T-helper 2 cell treated with Interferon-gamma antibody and Interleukin-4, amounts not matched to agents 100 ng/mL and 5 ng/mL, for 36 hours (primary cell): Measurements from ENCODE around the gene UQCRQ. TPM values are rescaled to one million over a fixed set of nuclear protein-coding genes. Genes with fewer than 3 reads are reported as not detected.

Source experiments
- intact Hi-C: fragments of 100-400 bp; cut with micrococcal nuclease; formaldehyde crosslinking; loops from one replicate; pipeline ENCODE4 v1.15.1; 2023
- total RNA-seq: library from RNA; stranded (reverse); gene quantifications from 2 replicates; pipeline ENCODE4 v1.2.3, GENCODE V29; 2022

Gene UQCRQ
- total RNA-seq, 1 donor from 2014 or later, result 336 TPM

- intact Hi-C loops, result no loop called here
Measured at GRCh38 chr5:132901730-132902129, 35.3 kb downstream of the UQCRQ start.

DNA sequence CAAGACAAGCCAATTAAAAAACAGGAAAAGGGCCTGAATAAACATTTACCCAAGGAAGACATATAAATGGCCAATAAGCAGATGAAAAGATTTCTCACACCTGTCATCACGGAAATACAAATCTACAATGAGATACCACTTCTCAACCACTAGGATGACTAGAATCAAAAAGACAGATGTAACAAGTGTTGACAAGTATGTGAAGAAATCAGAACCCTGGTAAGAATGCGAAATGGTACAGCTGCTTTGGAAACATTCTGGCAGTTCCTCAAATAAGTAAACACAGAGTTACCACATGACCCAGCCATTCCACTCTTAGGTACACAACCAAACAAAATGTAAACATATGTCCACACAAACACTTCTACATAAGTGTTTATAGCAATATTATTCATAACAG lies 39.5 kb downstream of the UQCRQ start:
- intact Hi-C loops, result no loop called here

- intact Hi-C loops, result no loop called here
Measured at GRCh38 chr5:132907161-132907560, 40.7 kb downstream of the UQCRQ start.

DNA sequence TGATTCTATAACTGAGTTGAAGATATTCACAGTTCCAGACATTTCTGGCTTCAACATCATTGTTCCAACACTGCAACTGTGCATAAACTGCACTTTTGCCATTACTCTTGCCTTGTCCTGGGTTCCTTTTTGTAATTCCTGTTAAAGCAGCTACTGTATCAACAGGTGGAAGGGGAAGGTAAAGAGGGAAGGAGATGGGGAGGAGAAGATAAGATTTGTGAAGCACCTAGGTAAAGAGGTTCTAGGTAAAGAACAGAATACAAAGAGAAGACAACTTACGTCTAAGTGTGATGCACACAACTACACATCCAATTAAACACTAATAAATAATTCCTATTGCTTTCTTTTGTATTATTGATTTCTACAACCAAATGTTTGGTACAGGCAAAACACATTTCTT lies 43.3 kb downstream of the UQCRQ start:
- intact Hi-C loops, result no loop called here

GRCh38 chr5:132915681-132916080 lies 49.2 kb downstream of the UQCRQ start:
- intact Hi-C loops, result no loop called here

DNA sequence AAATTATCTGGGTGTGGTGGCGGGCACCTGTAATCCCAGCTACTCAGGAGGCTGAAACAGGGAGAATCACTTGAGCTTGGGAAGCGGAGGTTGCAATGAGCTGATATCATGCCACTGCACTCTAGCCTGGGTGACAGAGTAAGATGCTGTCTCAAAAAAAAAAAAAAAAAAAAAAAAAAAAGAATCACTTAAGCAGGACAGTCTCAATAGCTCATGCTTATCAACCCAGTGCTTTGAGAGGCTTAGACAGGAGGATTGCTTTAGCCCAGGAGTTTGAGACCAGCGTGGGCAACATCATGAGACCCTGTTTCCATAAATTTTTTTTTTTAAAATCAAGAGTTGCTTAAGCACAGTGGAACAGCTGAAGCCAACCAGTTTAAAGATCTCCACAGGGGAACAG lies 49.6 kb downstream of the UQCRQ start:
- intact Hi-C loops, result no loop called here

Other genes starting within 250 kb of the UQCRQ start
- gene IL13, start 208.5 kb upstream of the UQCRQ start, total RNA-seq, result 32.6 and 39.1 TPM in 2 replicates
- 4.0 and 7.9 TPM in 2 replicates for gene IL4, start 192.7 kb upstream of the UQCRQ start, total RNA-seq
- 18.6 and 19.8 TPM in 2 replicates for gene KIF3A, start 129.1 kb upstream of the UQCRQ start, total RNA-seq
- 8.6 and 11.2 TPM in 2 replicates for gene CCNI2, start 119.2 kb upstream of the UQCRQ start, total RNA-seq
- 28.2 and 32.6 TPM in 2 replicates for gene SEPTIN8, start 89.4 kb upstream of the UQCRQ start, total RNA-seq
- gene SOWAHA, start 53.3 kb upstream of the UQCRQ start, total RNA-seq, result 0.07 and 0.09 TPM in 2 replicates
- gene SHROOM1, start 36.0 kb upstream of the UQCRQ start, total RNA-seq, result 1.9 and 3.0 TPM in 2 replicates
- 0.18 and 0.27 TPM in 2 replicates for gene GDF9, start 173 bp upstream of the UQCRQ start, total RNA-seq
- gene LEAP2, start 7.0 kb downstream of the UQCRQ start, total RNA-seq, result 4.0 and 4.2 TPM in 2 replicates
- gene AFF4, start 97.0 kb downstream of the UQCRQ start, total RNA-seq, result 30.5 and 31.8 TPM in 2 replicates
- gene ZCCHC10, start 159.9 kb downstream of the UQCRQ start, total RNA-seq, result 33.9 and 35.4 TPM in 2 replicates
- gene HSPA4, start 185.4 kb downstream of the UQCRQ start, total RNA-seq, result 115 and 117 TPM in 2 replicates